ENCODE results near the gene SLC45A1.
"Not testable (repeated sequence)": the region's sequence is repeated elsewhere in the genome, so short reads cannot be mapped to it uniquely, and the experiment has no call there.

The SLC45A1 gene

GRCh38 chr1:8317647-8318381, at the start of gene SLC45A1:
SLC45A1 (plus strand) TSS chr1:8318114; CDS start chr1:8324330, 6,216 bp downstream.
- no peak for FAIRE-seq

- no peak for FAIRE-seq
These were observed 44.9 kb upstream of the SLC45A1 start for GRCh38 chr1:8273036-8273435.

- FAIRE-seq = no peak
These were observed 43.6 kb upstream of the SLC45A1 start for GRCh38 chr1:8274352-8274751.

GRCh38 chr1:8276173-8276914, 41.6 kb upstream of the SLC45A1 start:
- FAIRE-seq = no peak

GRCh38 chr1:8276932-8277331, 41.0 kb upstream of the SLC45A1 start:
- FAIRE-seq = no peak

GRCh38 chr1:8278677-8279076, 39.2 kb upstream of the SLC45A1 start:
- not testable (repeated sequence) for FAIRE-seq

GRCh38 chr1:8281843-8282509, 35.9 kb upstream of the SLC45A1 start:
- no peak for FAIRE-seq

- no peak for FAIRE-seq
These were observed 34.6 kb upstream of the SLC45A1 start for GRCh38 chr1:8283058-8283884.

GRCh38 chr1:8284127-8284526, 33.8 kb upstream of the SLC45A1 start:
- no peak for FAIRE-seq

- no peak for FAIRE-seq
These were observed 32.8 kb upstream of the SLC45A1 start for GRCh38 chr1:8285103-8285502.

- FAIRE-seq = no peak
These were observed 31.9 kb upstream of the SLC45A1 start for GRCh38 chr1:8285965-8286364.

- no peak for FAIRE-seq
These were observed 24.8 kb upstream of the SLC45A1 start for GRCh38 chr1:8293118-8293517.

- FAIRE-seq = no peak
These were observed 24.2 kb upstream of the SLC45A1 start for GRCh38 chr1:8293641-8294169.

- FAIRE-seq = no peak
These were observed 23.7 kb upstream of the SLC45A1 start for GRCh38 chr1:8294170-8294697.

- FAIRE-seq = no peak
These were observed 20.7 kb upstream of the SLC45A1 start for GRCh38 chr1:8297245-8297644.

GRCh38 chr1:8299963-8300362, 18.0 kb upstream of the SLC45A1 start:
- no peak for FAIRE-seq

GRCh38 chr1:8302081-8302956, 15.6 kb upstream of the SLC45A1 start:
- FAIRE-seq = no peak

- FAIRE-seq = no peak
These were observed 14.8 kb upstream of the SLC45A1 start for GRCh38 chr1:8303141-8303540.

- no peak for FAIRE-seq
These were observed 14.0 kb upstream of the SLC45A1 start for GRCh38 chr1:8303876-8304275.

GRCh38 chr1:8307628-8308027, 10.3 kb upstream of the SLC45A1 start:
- FAIRE-seq = no peak

GRCh38 chr1:8311068-8311718, 6.7 kb upstream of the SLC45A1 start:
- FAIRE-seq = no peak
